SK-N-SH treated with all-trans-retinoic acid at 6 μM for 48 hours (cell line): ENCODE results near the gene MSL2.
A peak's percentile ranks its signal among the peaks of the same experiment; 100 is the strongest.

Source experiments
- ATAC-seq: fragments of 200-7000 bp; cut with Tn5 transposase; 3 replicates; pipeline ENCODE4 v1.9.1; 2020; ENCODE audit warnings: mild to moderate bottlenecking, moderate library complexity
- ARNTL ChIP-seq: fragments of 450-650 bp; formaldehyde crosslinking; IDR thresholded peaks from 2 replicates; pipeline ENCODE4 v1.5.0; 2020; ENCODE audit warnings: low read depth, mild to moderate bottlenecking, moderate library complexity, borderline replicate concordance
- BACH2 ChIP-seq: fragments of 250-450 bp; sonication (Bioruptor Pico); IDR thresholded peaks from 2 replicates; pipeline ENCODE4 v1.9.0; 2021; ENCODE audit warnings: mild to moderate bottlenecking, borderline replicate concordance
- CREB5 ChIP-seq: fragments of 250-450 bp; sonication (Bioruptor Pico); IDR thresholded peaks from 2 replicates; pipeline ENCODE4 v1.5.1; 2020; ENCODE audit warnings: low read depth, mild to moderate bottlenecking, moderate library complexity
- CSDC2 ChIP-seq: fragments of 250-450 bp; sonication (Bioruptor Pico); IDR thresholded peaks from 2 replicates; pipeline ENCODE4 v1.5.0; 2020; ENCODE audit warnings: mild to moderate bottlenecking, moderate library complexity
- ESRRG ChIP-seq: fragments of 250-450 bp; sonication (Bioruptor Pico); IDR thresholded peaks from 2 replicates; pipeline ENCODE4 v1.6.1; 2021; ENCODE audit warnings: mild to moderate bottlenecking
- GLIS3 ChIP-seq: fragments of 250-450 bp; sonication (Bioruptor Pico); IDR thresholded peaks from 2 replicates; pipeline ENCODE4 v1.5.0; 2020; ENCODE audit warnings: mild to moderate bottlenecking, moderate library complexity
- ISL1 ChIP-seq: fragments of 250-450 bp; sonication (Bioruptor Pico); IDR thresholded peaks from 2 replicates; pipeline ENCODE4 v2.1.2; 2022; ENCODE audit warnings: mild to moderate bottlenecking, moderate library complexity
- OSR1 ChIP-seq: fragments of 250-450 bp; sonication (Bioruptor Pico); IDR thresholded peaks from 2 replicates; pipeline ENCODE4 v1.8.0; 2022; ENCODE audit warnings: moderate library complexity, mild to moderate bottlenecking, inconsistent platforms
- POU6F1 ChIP-seq: fragments of 250-450 bp; sonication (Bioruptor Pico); IDR thresholded peaks from 2 replicates; pipeline ENCODE4 v1.8.0; 2021; ENCODE audit warnings: low read depth, mild to moderate bottlenecking, moderate library complexity, borderline replicate concordance
- PPARA ChIP-seq: fragments of 250-450 bp; sonication (Bioruptor Pico); IDR thresholded peaks from 2 replicates; pipeline ENCODE4 v1.5.0; 2020; ENCODE audit warnings: mild to moderate bottlenecking, borderline replicate concordance
- SNAI2 ChIP-seq: fragments of 250-450 bp; sonication (Bioruptor Pico); IDR thresholded peaks from 2 replicates; pipeline ENCODE4 v1.5.0; 2020; ENCODE audit warnings: mild to moderate bottlenecking, moderate library complexity
- TCF4 ChIP-seq: fragments of 250-450 bp; sonication (Bioruptor Pico); IDR thresholded peaks from 2 replicates; pipeline ENCODE4 v1.8.0; 2021; ENCODE audit warnings: mild to moderate bottlenecking, moderate library complexity, borderline replicate concordance
- TSHZ2 ChIP-seq: fragments of 250-450 bp; sonication (Bioruptor Pico); IDR thresholded peaks from 2 replicates; pipeline ENCODE4 v1.5.0; 2020; ENCODE audit warnings: mild to moderate bottlenecking, moderate library complexity
- ZC3H10 ChIP-seq: fragments of 250-450 bp; sonication (Bioruptor Pico); IDR thresholded peaks from 2 replicates; pipeline ENCODE4 v1.5.1; 2021; ENCODE audit warnings: mild to moderate bottlenecking, moderate library complexity
- ZFP30 ChIP-seq: fragments of 450-650 bp; formaldehyde crosslinking; IDR thresholded peaks from 2 replicates; pipeline ENCODE4 v1.5.0; 2022; ENCODE audit warnings: mild to moderate bottlenecking, moderate library complexity
- ZNF565 ChIP-seq: fragments of 450-650 bp; formaldehyde crosslinking; conservative IDR thresholded peaks from 2 replicates; pipeline ENCODE4 v1.5.0; 2020; ENCODE audit warnings: low read depth, mild to moderate bottlenecking, moderate library complexity
- ZNF70 ChIP-seq: fragments of 450-650 bp; formaldehyde crosslinking; IDR thresholded peaks from 2 replicates; pipeline ENCODE4 v1.5.0; 2020; ENCODE audit warnings: mild to moderate bottlenecking, moderate library complexity
- ZNF8 ChIP-seq: fragments of 450-650 bp; formaldehyde crosslinking; IDR thresholded peaks from 2 replicates; pipeline ENCODE4 v1.5.0; 2020; ENCODE audit warnings: mild to moderate bottlenecking, moderate library complexity
- TF ChIP-seq, protein P1 (sequence below): fragments of 250-450 bp; sonication (Bioruptor Pico); IDR thresholded peaks from 2 replicates; pipeline ENCODE4 v1.5.1; 2021; ENCODE audit warnings: mild to moderate bottlenecking, moderate library complexity
- TF ChIP-seq, protein P2 (sequence below): fragments of 250-450 bp; sonication (Bioruptor Pico); IDR thresholded peaks from 2 replicates; pipeline ENCODE4 v1.8.0; 2020; ENCODE audit warnings: mild to moderate bottlenecking, moderate library complexity, borderline replicate concordance

Gene MSL2

GRCh38 chr3:136142592-136142991, 53.5 kb downstream of the MSL2 start:
- TF ChIP-seq, protein P1, sequence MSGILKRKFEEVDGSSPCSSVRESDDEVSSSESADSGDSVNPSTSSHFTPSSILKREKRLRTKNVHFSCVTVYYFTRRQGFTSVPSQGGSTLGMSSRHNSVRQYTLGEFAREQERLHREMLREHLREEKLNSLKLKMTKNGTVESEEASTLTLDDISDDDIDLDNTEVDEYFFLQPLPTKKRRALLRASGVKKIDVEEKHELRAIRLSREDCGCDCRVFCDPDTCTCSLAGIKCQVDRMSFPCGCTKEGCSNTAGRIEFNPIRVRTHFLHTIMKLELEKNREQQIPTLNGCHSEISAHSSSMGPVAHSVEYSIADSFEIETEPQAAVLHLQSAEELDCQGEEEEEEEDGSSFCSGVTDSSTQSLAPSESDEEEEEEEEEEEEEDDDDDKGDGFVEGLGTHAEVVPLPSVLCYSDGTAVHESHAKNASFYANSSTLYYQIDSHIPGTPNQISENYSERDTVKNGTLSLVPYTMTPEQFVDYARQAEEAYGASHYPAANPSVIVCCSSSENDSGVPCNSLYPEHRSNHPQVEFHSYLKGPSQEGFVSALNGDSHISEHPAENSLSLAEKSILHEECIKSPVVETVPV (CRISPR knock-in tag) = no peak
- TF ChIP-seq ISL1 (CRISPR knock-in tag) = 0 out of 2 replicates have a peak, but pooled peaks have one; percentile 32
- TF ChIP-seq, all 23 proteins: peak for 1

DNA sequence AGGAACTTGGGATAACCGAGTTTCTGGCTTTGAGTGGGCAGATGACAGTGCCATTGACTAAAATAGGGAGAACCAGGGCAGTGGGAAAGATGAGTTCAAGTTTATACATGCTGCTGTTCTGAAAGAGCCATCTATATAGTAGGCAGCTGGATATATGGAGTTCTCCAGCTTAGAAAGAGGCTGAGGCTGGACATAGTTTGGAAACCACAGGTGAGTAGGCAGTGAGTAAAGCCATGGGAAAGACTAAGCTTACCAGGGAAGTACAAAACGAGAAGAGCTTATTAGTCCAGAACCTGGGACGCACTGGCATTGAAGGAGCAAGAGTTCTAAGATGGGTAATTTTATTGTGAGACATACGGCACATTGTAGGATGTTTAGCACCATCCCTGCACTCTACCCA, 54.2 kb downstream of the MSL2 start:
- TF ChIP-seq ESRRG (CRISPR knock-in tag) (no peak), BACH2 (no peak), ARNTL (CRISPR knock-in tag) (no peak), CSDC2 (no peak), ZNF70 (CRISPR knock-in tag) (no peak), ZNF8 (CRISPR knock-in tag) (no peak), OSR1 (CRISPR knock-in tag) (no peak), PPARA (no peak), GLIS3 (CRISPR knock-in tag) (no peak), TCF4 (CRISPR knock-in tag) (no peak), POU6F1 (CRISPR knock-in tag) (no peak), CREB5 (CRISPR knock-in tag) (no peak), ZNF565 (CRISPR knock-in tag) (no peak), TSHZ2 (CRISPR knock-in tag) (no peak), SNAI2 (CRISPR knock-in tag) (no peak), ZFP30 (no peak)
- TF ChIP-seq, protein P2, sequence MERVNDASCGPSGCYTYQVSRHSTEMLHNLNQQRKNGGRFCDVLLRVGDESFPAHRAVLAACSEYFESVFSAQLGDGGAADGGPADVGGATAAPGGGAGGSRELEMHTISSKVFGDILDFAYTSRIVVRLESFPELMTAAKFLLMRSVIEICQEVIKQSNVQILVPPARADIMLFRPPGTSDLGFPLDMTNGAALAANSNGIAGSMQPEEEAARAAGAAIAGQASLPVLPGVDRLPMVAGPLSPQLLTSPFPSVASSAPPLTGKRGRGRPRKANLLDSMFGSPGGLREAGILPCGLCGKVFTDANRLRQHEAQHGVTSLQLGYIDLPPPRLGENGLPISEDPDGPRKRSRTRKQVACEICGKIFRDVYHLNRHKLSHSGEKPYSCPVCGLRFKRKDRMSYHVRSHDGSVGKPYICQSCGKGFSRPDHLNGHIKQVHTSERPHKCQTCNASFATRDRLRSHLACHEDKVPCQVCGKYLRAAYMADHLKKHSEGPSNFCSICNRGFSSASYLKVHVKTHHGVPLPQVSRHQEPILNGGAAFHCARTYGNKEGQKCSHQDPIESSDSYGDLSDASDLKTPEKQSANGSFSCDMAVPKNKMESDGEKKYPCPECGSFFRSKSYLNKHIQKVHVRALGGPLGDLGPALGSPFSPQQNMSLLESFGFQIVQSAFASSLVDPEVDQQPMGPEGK (CRISPR knock-in tag) = no peak
- TF ChIP-seq, protein P1 (CRISPR knock-in tag) = no peak
- peak; percentile 8 for ATAC-seq

More at GRCh38 chr3:136142592-136142991, 53.5 kb downstream of the MSL2 start:
- ATAC-seq = peak; percentile 83

- ATAC-seq = 0 out of 3 replicates have a peak, but pooled peaks have one; percentile 9
Measured at GRCh38 chr3:136141291-136141785, 54.8 kb downstream of the MSL2 start.

More at GRCh38 chr3:136141291-136141785, 54.8 kb downstream of the MSL2 start:
- TF ChIP-seq PPARA (no peak), ZC3H10 (CRISPR knock-in tag) (no peak), ZNF70 (CRISPR knock-in tag) (no peak), ZNF8 (CRISPR knock-in tag) (no peak), CREB5 (CRISPR knock-in tag) (no peak), BACH2 (no peak)
- TF ChIP-seq, all 23 proteins: peak for 0
